NCI-H1694 (cell line): ENCODE results near the gene DMRTC2.

Source experiments
- DNase-seq: peaks from one replicate; lab custom pipeline; 2025; lab: John Stamatoyannopoulos, UW

The DMRTC2 gene

GRCh38 chr19:41890936-41891335, 46.1 kb downstream of the DMRTC2 start:
- DNase-seq = no peak

DNA sequence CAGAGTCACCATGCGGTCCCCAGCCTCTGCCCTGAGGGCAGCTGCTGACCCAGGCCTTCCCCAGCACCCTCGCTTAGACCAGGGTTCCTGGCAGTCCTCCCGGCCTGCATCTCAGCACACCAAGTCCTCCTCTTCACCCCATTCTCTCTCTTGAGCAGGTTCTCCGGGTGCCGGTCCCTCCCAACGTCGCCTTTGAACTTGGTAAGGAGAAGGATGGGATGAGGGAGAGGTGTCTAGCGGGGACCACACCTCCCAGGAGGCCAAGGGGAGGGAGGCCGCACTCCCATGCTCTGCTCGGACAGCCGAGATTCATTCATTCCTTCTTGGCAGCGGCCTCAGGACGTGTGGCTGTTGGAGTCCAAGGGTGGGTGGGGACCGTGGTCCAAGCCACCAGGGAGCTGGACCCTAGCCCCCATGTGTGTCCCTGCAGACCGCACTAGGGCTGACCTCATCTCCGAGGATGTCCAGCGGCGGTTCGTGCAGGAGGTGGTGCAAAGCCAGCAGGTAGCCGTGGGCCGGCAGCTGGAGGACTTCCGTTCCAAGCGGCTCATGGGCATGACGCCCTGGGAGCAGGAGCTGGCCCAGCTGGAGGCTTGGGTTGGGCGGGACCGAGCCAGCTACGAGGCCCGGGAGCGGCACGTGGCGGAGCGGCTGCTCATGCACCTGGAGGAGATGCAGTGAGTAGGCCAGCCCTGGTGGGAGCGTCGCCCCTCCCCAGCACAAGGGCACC, 47.5 kb downstream of the DMRTC2 start:
- no peak for DNase-seq

- no peak for DNase-seq
These were observed 49.1 kb downstream of the DMRTC2 start for GRCh38 chr19:41893899-41894298.

- no peak for DNase-seq
These were observed 49.5 kb downstream of the DMRTC2 start for GRCh38 chr19:41894350-41894749.

DNA sequence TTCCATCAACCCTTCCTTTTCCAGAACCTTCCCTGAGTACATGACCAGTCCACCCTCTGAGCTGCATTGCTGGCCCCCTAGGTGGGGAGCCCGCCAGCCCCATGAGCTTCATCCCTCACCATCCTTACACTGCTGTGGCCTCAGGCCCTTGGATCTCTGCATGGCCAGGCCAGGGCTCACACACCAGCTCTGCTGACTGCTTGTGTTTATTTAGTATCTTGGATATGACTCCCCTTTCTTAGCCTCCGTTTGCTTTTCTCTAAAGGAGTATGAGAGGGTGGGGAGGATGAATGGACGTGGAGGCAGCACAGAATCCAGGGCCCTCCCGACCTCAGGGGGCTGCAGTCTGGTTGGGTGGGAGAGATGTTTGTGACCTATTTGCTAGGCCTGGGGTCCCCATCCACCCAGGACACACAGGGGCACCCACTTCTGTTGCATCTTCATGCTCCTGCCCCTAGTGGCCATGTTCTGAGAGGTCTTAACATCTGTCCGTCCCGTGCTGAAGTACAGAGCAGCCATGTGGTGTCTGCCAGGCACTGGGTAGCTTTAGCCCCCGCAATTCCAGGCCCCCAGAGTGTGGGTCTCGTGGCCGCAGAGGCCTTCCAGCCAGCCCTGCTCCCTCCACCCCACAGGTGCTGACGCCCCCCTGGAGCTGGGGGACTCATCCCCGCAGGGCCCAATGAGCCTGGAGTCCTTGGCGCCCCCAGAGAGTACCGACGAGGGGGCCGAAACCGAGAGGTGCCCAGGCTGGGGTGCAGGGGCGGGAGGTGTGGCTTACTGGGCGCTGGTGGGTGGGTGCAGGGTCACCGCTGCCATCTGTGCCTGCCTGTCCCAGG, 51.1 kb downstream of the DMRTC2 start:
- DNase-seq = peak; percentile 19

DNA sequence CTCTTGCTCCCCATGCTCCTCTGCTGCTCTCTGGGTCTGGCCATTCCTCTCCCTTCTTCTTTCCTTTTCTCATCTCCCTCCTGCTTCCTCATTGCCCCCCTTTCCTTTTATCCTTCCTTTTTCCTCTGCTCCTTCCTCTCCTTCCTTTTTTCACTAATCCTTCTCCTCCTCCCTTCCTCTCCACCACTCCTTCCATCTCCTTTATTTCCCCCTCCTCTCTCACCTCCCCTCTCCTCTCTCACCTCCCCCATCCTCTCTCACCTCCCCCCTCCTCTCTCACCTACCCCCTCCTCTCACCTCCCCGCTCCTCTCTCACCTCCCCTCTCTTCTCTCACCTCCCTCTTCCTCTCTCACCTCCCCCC, 51.7 kb downstream of the DMRTC2 start:
- no peak for DNase-seq

DNA sequence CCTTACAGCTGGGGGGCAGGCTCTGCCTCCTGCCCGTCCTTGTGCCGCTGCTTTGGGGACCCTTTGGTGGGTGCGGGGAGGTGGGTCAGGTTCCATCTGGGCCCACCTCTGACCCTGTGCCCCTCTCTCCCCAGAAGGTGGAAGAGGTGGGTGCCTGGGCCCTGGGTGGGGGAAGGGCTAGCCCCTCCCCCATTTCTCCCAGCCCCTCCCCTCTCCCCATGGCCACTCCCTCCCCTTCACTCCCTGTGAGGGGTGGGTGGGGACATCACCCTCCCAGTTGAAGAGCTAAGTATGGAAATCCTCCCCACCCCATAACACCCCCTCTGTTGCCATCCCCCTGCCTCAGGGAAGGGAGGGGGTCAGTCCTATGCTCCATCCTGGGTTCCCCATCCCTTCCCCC, 52.3 kb downstream of the DMRTC2 start:
- no peak for DNase-seq

- no peak for DNase-seq
These were observed 53.0 kb downstream of the DMRTC2 start for GRCh38 chr19:41897820-41898219.

- DNase-seq = no peak
These were observed 53.4 kb downstream of the DMRTC2 start for GRCh38 chr19:41898235-41898634.
